ENCODE results near the gene SREBF2. TPM values are rescaled to one million over a fixed set of nuclear protein-coding genes. Genes with fewer than 3 reads are reported as not detected.

Gene SREBF2
- polyA plus RNA-seq, 2 of the 4 experiments (the other 2 are of a cell fraction) = 19.4 to 30.8 TPM

GRCh38 chr22:41880653-41881052, 47.7 kb downstream of the SREBF2 start:
- WGBS (ENCODE audit: missing lambda C conversion rate) = 93% methylated on average over 9 of the region's 16 CpGs
- no peak overlapping the region for H3K4me3 ChIP-seq
- no peak for TF ChIP-seq EHF (CRISPR knock-in tag; IDR thresholded peaks at IDR 0.05)
- no peak for TF ChIP-seq CTCF (IDR thresholded peaks at IDR 0.05)
- TF ChIP-seq FOSB (CRISPR knock-in tag; IDR thresholded peaks at IDR 0.05) = no peak
- TF ChIP-seq SMC3 (IDR thresholded peaks at IDR 0.05) = no peak
- no peak overlapping the region for H3K4me2 ChIP-seq
- H3K27ac ChIP-seq = no peak overlapping the region
- POLR2A ChIA-PET = no interaction called here
- peaks cover 5% of the 10 kb centered on the region; the same call in 1 of the 3 replicates for H3K4me1 ChIP-seq
- DNase-seq (ENCODE audit: low read depth in 1 of 2, low spot score in 1 of 2) (no peak), ATAC-seq (no peak), FAIRE-seq (no peak)
- CTCF ChIA-PET = interaction anchor here (1.0 to 2.0 kb wide), 3 partner anchors 9 to 183 kb away, joined by 3 to 5 read pairs (median 3); partner anchors contain the start of gene TNFRSF13C
- no peaks in the 10 kb centered on the region for H3K9me3 ChIP-seq

- POLR2A ChIA-PET = no interaction called here
- ATAC-seq (no peak), FAIRE-seq (no peak), DNase-seq (ENCODE audit: low read depth in 1 of 2, low spot score in 1 of 2) (no peak)
- WGBS (ENCODE audit: missing lambda C conversion rate) = 94% methylated on average over 2 of the region's 2 CpGs
- CTCF ChIA-PET = interaction anchor here (0.6 kb wide), 1 partner anchor 43 kb away, joined by 3 read pairs; the partner anchor contains the start of gene TNFRSF13C
- H3K27ac ChIP-seq = no peak overlapping the region
- H3K4me3 ChIP-seq = no peak overlapping the region
- H3K4me1 ChIP-seq = peaks cover 5% of the 10 kb centered on the region; the same call in 1 of the 3 replicates
- no peaks in the 10 kb centered on the region for H3K9me3 ChIP-seq
- TF ChIP-seq BCL3 (IDR thresholded peaks at IDR 0.05) = no peak
- H3K4me2 ChIP-seq = no peak overlapping the region
Measured at GRCh38 chr22:41883400-41883799, 50.5 kb downstream of the SREBF2 start.

- FAIRE-seq (no peak), DNase-seq (ENCODE audit: low read depth in 1 of 2, low spot score in 1 of 2) (no peak), ATAC-seq (peak in 1 of 2 experiments; percentile 46; a peak in 3 of 6 replicates)
- Histone ChIP-seq H3K4me1 (peaks cover 5% of the 10 kb centered on the region; the same call in 1 of the 3 replicates), H3K4me3 (no peak overlapping the region), H3K27ac (no peak overlapping the region), H3K9me3 (no peaks in the 10 kb centered on the region), H3K4me2 (no peak overlapping the region)
- 73% methylated on average over 2 of the region's 2 CpGs for WGBS (ENCODE audit: missing lambda C conversion rate)
- no peak for TF ChIP-seq USF2 (IDR thresholded peaks at IDR 0.05)
- TF ChIP-seq ELK1 (IDR thresholded peaks at IDR 0.05; ENCODE audit: low read depth, low read length) = no peak
- no peak for TF ChIP-seq FOSB (CRISPR knock-in tag; IDR thresholded peaks at IDR 0.05)
- no peak for TF ChIP-seq POLR2A (IDR thresholded peaks at IDR 0.05; ENCODE audit: low read length)
- no peak for TF ChIP-seq CBX8 (IDR thresholded peaks at IDR 0.05)
- TF ChIP-seq ZFP36 (IDR thresholded peaks at IDR 0.05; ENCODE audit: borderline replicate concordance, partially characterized antibody) = no peak
- TF ChIP-seq REST (IDR thresholded peaks at IDR 0.05) = no peak
- ChIA-PET POLR2A (no interaction called here), CTCF (interaction anchor here (2.0 kb wide), 1 partner anchor 41 kb away, joined by 4 read pairs; no protein-coding TSS in a partner anchor)
Measured at GRCh38 chr22:41885116-41885515, 52.2 kb downstream of the SREBF2 start.
